Measurements from ENCODE around the gene SAMD4A.

DNA sequence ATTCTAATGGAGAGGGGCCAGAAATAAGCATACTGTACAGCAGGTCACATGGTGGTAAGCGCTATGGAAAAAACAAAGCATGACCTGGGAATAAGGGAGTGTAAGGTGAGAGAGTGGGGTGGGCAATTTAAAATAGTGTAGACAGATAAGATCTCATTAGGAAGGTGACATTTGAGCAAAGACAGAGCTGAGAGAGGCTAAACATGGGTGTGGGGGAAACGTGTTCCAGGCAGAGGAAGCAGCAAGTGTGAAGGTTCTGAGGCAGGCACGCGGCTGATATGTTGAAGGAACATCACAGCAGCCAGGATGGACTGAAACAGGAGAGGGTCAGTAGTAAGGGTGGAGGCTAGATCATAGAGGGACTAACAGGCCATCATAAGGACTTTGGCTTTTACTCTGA, 126.8 kb downstream of the SAMD4A start:
- TF ChIP-seq POLR2A (IDR thresholded peaks at IDR 0.05; ENCODE audit: low read depth, low read length) (no peak), POLR2AphosphoS5 (IDR thresholded peaks at IDR 0.05; ENCODE audit: low read depth, low read length) (no peak), PAX5 (IDR thresholded peaks at IDR 0.05; ENCODE audit: insufficient read depth, low read length, severe bottlenecking) (no peak), TAF1 (IDR thresholded peaks at IDR 0.05; ENCODE audit: low read depth, low read length) (no peak), SPI1 (IDR thresholded peaks at IDR 0.05; ENCODE audit: low read depth, low read length) (no peak), POU2F2 (IDR thresholded peaks at IDR 0.05; ENCODE audit: low read depth, low read length) (no peak)

Measured in GM12891 (cell line).